Sigmoid colon (tissue), 7 donors: ENCODE data around the gene CFAP69. TPM values are rescaled to one million over a fixed set of nuclear protein-coding genes. Genes with fewer than 3 reads are reported as not detected.
"Not testable (repeated sequence)": the region's sequence is repeated elsewhere in the genome, so short reads cannot be mapped to it uniquely, and the experiment has no call there.

ENCODE experiments used
- DNase-seq: peaks from one replicate; pipeline ENCODE4 v3.0.0-alpha.2; 2019
- H3K27ac ChIP-seq, 4 donors: fragments of 200-600 bp; sonication (generic); one replicate each; pipeline ENCODE4 v1.5.1; 2016 to 2019; ENCODE audit warnings: mild to moderate bottlenecking in 1 of 4
- H3K27me3 ChIP-seq, 3 donors: fragments of 200-600 bp; sonication (generic); one replicate each; pipeline ENCODE4 v1.5.1; 2019; ENCODE audit warnings: mild to moderate bottlenecking in 1 of 3
- H3K36me3 ChIP-seq, 4 donors: fragments of 200-600 bp; sonication (generic); one replicate each; pipeline ENCODE4 v1.5.1; 2016 to 2019
- H3K4me1 ChIP-seq, 4 donors: fragments of 200-600 bp; sonication (generic); one replicate each; pipeline ENCODE4 v1.5.1; 2017 to 2019
- H3K4me3 ChIP-seq, 4 donors: fragments of 200-600 bp; sonication (generic); one replicate each; pipeline ENCODE4 v1.5.1; 2017 to 2019; ENCODE audit warnings: mild to moderate bottlenecking in 2 of 4, moderate library complexity in 1 of 4
- H3K9me3 ChIP-seq, 4 donors: fragments of 200-600 bp in 3 of 4; sonication (generic) in 3 of 4; one replicate each; pipeline versions ENCODE4 v1.5.1 to v1.6.1; 2013 to 2019
- CTCF ChIP-seq, 4 experiments: fragments of 450-650 bp in 3 of 4; fragments of 200-600 bp in 1 of 4; IDR thresholded peaks; one replicate each; pipeline ENCODE4 v1.5.1; 2016 to 2019; ENCODE audit warnings: antibody characterized with exemption in 4 of 4, mild to moderate bottlenecking in 3 of 4, moderate library complexity in 2 of 4
- EP300 ChIP-seq, 4 donors: sonication (generic); formaldehyde crosslinking; IDR thresholded peaks; one replicate each; pipeline ENCODE4 v1.6.1; 2017; ENCODE audit warnings: antibody characterized with exemption in 4 of 4
- POLR2A ChIP-seq, 2 donors: fragments of 450-650 bp; IDR thresholded peaks; one replicate each; pipeline ENCODE4 v1.6.1; 2016; ENCODE audit warnings: antibody characterized with exemption in 2 of 2, mild to moderate bottlenecking in 2 of 2, moderate library complexity in 2 of 2
- POLR2AphosphoS5 ChIP-seq, 4 donors: sonication (generic); formaldehyde crosslinking; IDR thresholded peaks; one replicate each; pipeline ENCODE4 v1.6.1; 2017; ENCODE audit warnings: antibody characterized with exemption in 4 of 4
- WGBS, 2 donors: extraction: QIAGEN DNeasy Blood & Tissue Kit; methylation state at CpG; one replicate each; pipeline ENCODE4 v1.1.7; 2013; 5-methylcytosine and 5-hydroxymethylcytosine counted together
- intact Hi-C: fragments of 100-400 bp; cut with DNase I; formaldehyde crosslinking; loops from one replicate; pipeline ENCODE4 v1.15.1; 2023
- polyA plus RNA-seq, 3 donors: library from polyadenylated mRNA; stranded (reverse); fragments of 200-250 nt; gene quantifications; one replicate each; pipeline ENCODE4 v1.2.3, GENCODE V29; 2013
- total RNA-seq, 4 donors: library from RNA; depleted of rRNA; stranded (reverse); fragments of >200 nt; gene quantifications; one replicate each; pipeline ENCODE4 v1.1.0, GENCODE V29; 2016
- donor health status: healthy with polysubstance abuse.
- donor health status: Bipolar disorder and iron deficiency.
- donor health status: healthy.

The CFAP69 gene
- total and polyA plus RNA-seq, 7 donors, result 1.0 to 23.5 (median 4.9) TPM

- intact Hi-C loops, result no loop called here
- TF ChIP-seq EP300 (IDR thresholded peaks at IDR 0.05) (no peak), CTCF (IDR thresholded peaks at IDR 0.05) (no peak), POLR2AphosphoS5 (IDR thresholded peaks at IDR 0.05) (no peak), POLR2A (IDR thresholded peaks at IDR 0.05) (no peak)
- 15 to 26% methylated on average over 1 of the region's 1 CpG for WGBS, 2 donors
Observed at GRCh38 chr7:90326500-90326899, 81.5 kb downstream of the CFAP69 start.

GRCh38 chr7:90334193-90334843 lies 89.3 kb downstream of the CFAP69 start:
- H3K9me3 ChIP-seq, result no peaks in the 10 kb centered on the region
- H3K27me3 ChIP-seq, result no peaks in the 10 kb centered on the region
- no peak for DNase-seq
- H3K27ac ChIP-seq, result no peak overlapping the region
- intact Hi-C loops, result no loop called here
- H3K4me1 ChIP-seq, result no peaks in the 10 kb centered on the region
- TF ChIP-seq CTCF (IDR thresholded peaks at IDR 0.05) (no peak), EP300 (IDR thresholded peaks at IDR 0.05) (no peak), POLR2AphosphoS5 (IDR thresholded peaks at IDR 0.05) (no peak), POLR2A (IDR thresholded peaks at IDR 0.05) (no peak)
- WGBS, 2 donors, result 96 to 97% methylated on average over 48 of the region's 48 CpGs
- H3K4me3 ChIP-seq, result no peak overlapping the region
- no peaks in the 10 kb centered on the region for H3K36me3 ChIP-seq

More at GRCh38 chr7:90326500-90326899, 81.5 kb downstream of the CFAP69 start:
- Histone ChIP-seq H3K4me3 (no peak overlapping the region), H3K27ac (no peak overlapping the region), H3K27me3 (peaks cover 0 to 19% (median 7%) of the 10 kb centered on the region in 3 donors), H3K4me1 (peaks cover 0 to under 1% (median 0%) of the 10 kb centered on the region in 4 donors), H3K9me3 (no peaks in the 10 kb centered on the region), H3K36me3 (no peaks in the 10 kb centered on the region)
- no peak for DNase-seq

- H3K27me3 ChIP-seq, H3K4me1 ChIP-seq, H3K27ac ChIP-seq, H3K9me3 ChIP-seq, intact Hi-C loops, H3K4me3 ChIP-seq, H3K36me3 ChIP-seq, DNase-seq: not testable (repeated sequence)
- WGBS, 2 donors, result 84 to 91% methylated on average over 2 of the region's 2 CpGs
Observed at GRCh38 chr7:90334926-90335325, 90.0 kb downstream of the CFAP69 start.

- no peaks in the 10 kb centered on the region for H3K9me3 ChIP-seq
- no peak for DNase-seq
- intact Hi-C loops, result no loop called here
- H3K27me3 ChIP-seq, result no peaks in the 10 kb centered on the region
- no peak overlapping the region for H3K4me3 ChIP-seq
- no peaks in the 10 kb centered on the region for H3K36me3 ChIP-seq
- TF ChIP-seq CTCF (IDR thresholded peaks at IDR 0.05) (no peak), EP300 (IDR thresholded peaks at IDR 0.05) (no peak), POLR2AphosphoS5 (IDR thresholded peaks at IDR 0.05) (no peak), POLR2A (IDR thresholded peaks at IDR 0.05) (no peak)
- no peaks in the 10 kb centered on the region for H3K4me1 ChIP-seq
- H3K27ac ChIP-seq, result no peak overlapping the region
Observed at GRCh38 chr7:90337106-90337505, 92.1 kb downstream of the CFAP69 start.

- intact Hi-C loops, result loop anchor here (5.0 to 10.0 kb wide), 2 partner anchors 133 to 920 kb away; partner anchors contain the start of genes FZD1 and STEAP2
- H3K4me1 ChIP-seq, result peaks cover 0 to 17% (median 11%) of the 10 kb centered on the region in 4 donors
- H3K36me3 ChIP-seq, result no peaks in the 10 kb centered on the region
- no peaks in the 10 kb centered on the region for H3K9me3 ChIP-seq
- no peaks in the 10 kb centered on the region for H3K27me3 ChIP-seq
- H3K27ac ChIP-seq, result peak overlapping the region in 2 of 4 donors; percentile 80 to 83
- TF ChIP-seq CTCF (IDR thresholded peaks at IDR 0.05) (no peak), POLR2A (IDR thresholded peaks at IDR 0.05) (no peak)
- no peak for DNase-seq
- H3K4me3 ChIP-seq, result no peak overlapping the region
Observed at GRCh38 chr7:90345016-90345415, 100.0 kb downstream of the CFAP69 start.
